Measurements from ENCODE around the gene KRT40.

KRT40 gene

GRCh38 chr17:40944531-40944930 lies 39.6 kb downstream of the KRT40 start:
- no peak for TF ChIP-seq CTCF (IDR thresholded peaks at IDR 0.05; ENCODE audit: borderline replicate concordance, extremely low read depth, low read length, poor library complexity, severe bottlenecking)
- TF ChIP-seq EZH2 (IDR thresholded peaks at IDR 0.05; ENCODE audit: borderline replicate concordance, low read depth, low read length, severe bottlenecking) = no peak
- no peak for DNase-seq
- Histone ChIP-seq H3K4me2 (ENCODE audit: insufficient read depth, low read length) (no peak overlapping the region), H3K79me2 (ENCODE audit: insufficient read depth, low read length) (no peaks in the 10 kb centered on the region), H3K9ac (ENCODE audit: low read depth, low read length) (no peak overlapping the region), H3K4me1 (ENCODE audit: insufficient read depth, low read length) (no peaks in the 10 kb centered on the region), H3K27me3 (ENCODE audit: insufficient read depth, low read length, poor library complexity) (peaks cover 40% of the 10 kb centered on the region), H3K4me3 (ENCODE audit: low read depth in 1 of 2, low read length in 2 of 2) (no peak overlapping the region), H3K9me3 (ENCODE audit: insufficient read depth, low read length, severe bottlenecking) (no peaks in the 10 kb centered on the region), H4K20me1 (ENCODE audit: insufficient read depth, low read length) (peaks cover 2% of the 10 kb centered on the region; the same call in 1 of the 2 replicates), H2AFZ (ENCODE audit: low read depth, low read length) (no peak overlapping the region), H3K27ac (ENCODE audit: low read length) (no peak overlapping the region), H3K36me3 (ENCODE audit: insufficient read depth, low read length) (no peaks in the 10 kb centered on the region)
- ATAC-seq (ENCODE audit: insufficient read depth, low read depth) = no peak

GRCh38 chr17:40942553-40942952 lies 41.6 kb downstream of the KRT40 start:
- Histone ChIP-seq H3K79me2 (ENCODE audit: insufficient read depth, low read length) (no peaks in the 10 kb centered on the region), H3K9me3 (ENCODE audit: insufficient read depth, low read length, severe bottlenecking) (no peaks in the 10 kb centered on the region), H3K27ac (ENCODE audit: low read length) (no peak overlapping the region), H3K36me3 (ENCODE audit: insufficient read depth, low read length) (no peaks in the 10 kb centered on the region), H3K4me1 (ENCODE audit: insufficient read depth, low read length) (no peaks in the 10 kb centered on the region), H3K4me2 (ENCODE audit: insufficient read depth, low read length) (no peak overlapping the region), H2AFZ (ENCODE audit: low read depth, low read length) (no peak overlapping the region), H3K27me3 (ENCODE audit: insufficient read depth, low read length, poor library complexity) (peaks cover 50% of the 10 kb centered on the region), H3K4me3 (ENCODE audit: low read depth in 1 of 2, low read length in 2 of 2) (no peak overlapping the region), H4K20me1 (ENCODE audit: insufficient read depth, low read length) (peaks cover 2% of the 10 kb centered on the region; the same call in 1 of the 2 replicates), H3K9ac (ENCODE audit: low read depth, low read length) (no peak overlapping the region)
- DNase-seq (no peak), ATAC-seq (ENCODE audit: insufficient read depth, low read depth) (no peak)
- TF ChIP-seq CTCF (IDR thresholded peaks at IDR 0.05; ENCODE audit: borderline replicate concordance, extremely low read depth, low read length, poor library complexity, severe bottlenecking) = no peak

- Histone ChIP-seq H3K27ac (ENCODE audit: low read length) (no peak overlapping the region), H3K4me3 (ENCODE audit: low read depth in 1 of 2, low read length in 2 of 2) (no peak overlapping the region), H3K27me3 (ENCODE audit: insufficient read depth, low read length, poor library complexity) (peaks cover 40% of the 10 kb centered on the region), H3K4me2 (ENCODE audit: insufficient read depth, low read length) (no peak overlapping the region), H3K79me2 (ENCODE audit: insufficient read depth, low read length) (no peaks in the 10 kb centered on the region), H3K36me3 (ENCODE audit: insufficient read depth, low read length) (no peaks in the 10 kb centered on the region), H4K20me1 (ENCODE audit: insufficient read depth, low read length) (0 out of 2 replicates have a peak, but pooled peaks cover under 1% of the 10 kb centered on the region), H3K9me3 (ENCODE audit: insufficient read depth, low read length, severe bottlenecking) (no peaks in the 10 kb centered on the region), H3K9ac (ENCODE audit: low read depth, low read length) (no peak overlapping the region), H3K4me1 (ENCODE audit: insufficient read depth, low read length) (no peaks in the 10 kb centered on the region), H2AFZ (ENCODE audit: low read depth, low read length) (no peak overlapping the region)
- no peak for TF ChIP-seq EZH2 (IDR thresholded peaks at IDR 0.05; ENCODE audit: borderline replicate concordance, low read depth, low read length, severe bottlenecking)
- ATAC-seq (ENCODE audit: insufficient read depth, low read depth) = no peak
- no peak for DNase-seq
Measured at GRCh38 chr17:40940266-40940665, 43.9 kb downstream of the KRT40 start.

- H2AFZ ChIP-seq (ENCODE audit: low read depth, low read length) = no peak overlapping the region
- H3K4me1 ChIP-seq (ENCODE audit: insufficient read depth, low read length) = no peaks in the 10 kb centered on the region
- H3K4me2 ChIP-seq (ENCODE audit: insufficient read depth, low read length) = no peak overlapping the region
Measured at GRCh38 chr17:40938981-40939380, 45.1 kb downstream of the KRT40 start.

More at GRCh38 chr17:40938981-40939380, 45.1 kb downstream of the KRT40 start:
- no peak overlapping the region for H3K9ac ChIP-seq (ENCODE audit: low read depth, low read length)
- H3K9me3 ChIP-seq (ENCODE audit: insufficient read depth, low read length, severe bottlenecking) = no peaks in the 10 kb centered on the region
- H3K27ac ChIP-seq (ENCODE audit: low read length) = no peak overlapping the region
- H3K4me3 ChIP-seq (ENCODE audit: low read depth in 1 of 2, low read length in 2 of 2) = no peak overlapping the region
- no peaks in the 10 kb centered on the region for H4K20me1 ChIP-seq (ENCODE audit: insufficient read depth, low read length)
- peaks cover 29% of the 10 kb centered on the region for H3K27me3 ChIP-seq (ENCODE audit: insufficient read depth, low read length, poor library complexity)
- TF ChIP-seq CTCF (IDR thresholded peaks at IDR 0.05; ENCODE audit: borderline replicate concordance, extremely low read depth, low read length, poor library complexity, severe bottlenecking) (no peak), EZH2 (IDR thresholded peaks at IDR 0.05; ENCODE audit: borderline replicate concordance, low read depth, low read length, severe bottlenecking) (no peak)
- DNase-seq = no peak
- no peaks in the 10 kb centered on the region for H3K36me3 ChIP-seq (ENCODE audit: insufficient read depth, low read length)
- ATAC-seq (ENCODE audit: insufficient read depth, low read depth) = no peak
- H3K79me2 ChIP-seq (ENCODE audit: insufficient read depth, low read length) = no peaks in the 10 kb centered on the region

All from DND-41 (cell line).